CD4-positive, alpha-beta T cell treated with Interleukin-4 for 1 hour (primary cell): ENCODE results near the gene PPP1R7.
"Not testable (repeated sequence)": the region's sequence is repeated elsewhere in the genome, so short reads cannot be mapped to it uniquely, and the experiment has no call there.

Experiments
- DNase-seq, 2 donors: peaks; one replicate each; pipeline ENCODE4 v3.0.0-alpha.2; 2020 to 2022

Gene PPP1R7, protein sequence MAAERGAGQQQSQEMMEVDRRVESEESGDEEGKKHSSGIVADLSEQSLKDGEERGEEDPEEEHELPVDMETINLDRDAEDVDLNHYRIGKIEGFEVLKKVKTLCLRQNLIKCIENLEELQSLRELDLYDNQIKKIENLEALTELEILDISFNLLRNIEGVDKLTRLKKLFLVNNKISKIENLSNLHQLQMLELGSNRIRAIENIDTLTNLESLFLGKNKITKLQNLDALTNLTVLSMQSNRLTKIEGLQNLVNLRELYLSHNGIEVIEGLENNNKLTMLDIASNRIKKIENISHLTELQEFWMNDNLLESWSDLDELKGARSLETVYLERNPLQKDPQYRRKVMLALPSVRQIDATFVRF

DNA sequence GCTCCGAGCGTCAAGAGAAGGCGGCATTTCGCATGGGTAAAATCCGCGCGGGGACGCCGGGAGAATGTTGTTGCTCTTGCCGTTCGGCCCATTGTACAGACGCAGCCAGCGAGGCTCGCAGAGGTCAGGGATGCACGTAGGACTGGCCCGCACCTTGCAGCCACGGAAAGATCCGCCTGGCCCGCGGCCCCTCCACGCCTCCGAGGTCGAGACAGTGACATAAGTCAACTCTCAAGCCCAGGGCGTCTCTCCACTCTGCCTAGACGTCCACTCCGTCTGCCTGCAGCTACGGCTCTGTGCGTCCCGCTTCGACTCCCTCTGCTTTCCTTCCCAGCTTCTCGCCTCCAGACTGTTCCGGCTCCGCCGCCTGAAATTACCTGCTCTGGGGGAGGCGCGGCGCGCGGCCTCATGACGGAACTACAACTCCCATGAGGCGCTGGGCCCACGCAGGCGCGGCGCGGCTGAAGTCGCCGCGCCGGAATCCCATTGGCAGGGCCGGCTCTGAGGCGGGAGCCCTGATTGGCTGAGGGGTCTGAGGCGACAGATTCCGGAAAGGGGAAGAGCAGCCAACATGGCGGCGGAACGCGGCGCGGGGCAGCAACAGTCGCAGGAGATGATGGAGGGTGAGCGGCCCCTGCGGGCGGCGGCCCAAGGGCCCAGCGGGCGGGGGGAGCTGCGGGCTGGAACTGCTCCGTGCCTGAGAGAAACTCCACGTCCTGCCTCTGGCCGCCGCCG is at the start of gene PPP1R7:
Gene PPP1R7, plus strand, starts transcription at position 543 of the 735 bp plus-strand sequence. Its CDS starts 29 bp downstream, at position 572.
- DNase-seq, result peak; percentile 97

DNA sequence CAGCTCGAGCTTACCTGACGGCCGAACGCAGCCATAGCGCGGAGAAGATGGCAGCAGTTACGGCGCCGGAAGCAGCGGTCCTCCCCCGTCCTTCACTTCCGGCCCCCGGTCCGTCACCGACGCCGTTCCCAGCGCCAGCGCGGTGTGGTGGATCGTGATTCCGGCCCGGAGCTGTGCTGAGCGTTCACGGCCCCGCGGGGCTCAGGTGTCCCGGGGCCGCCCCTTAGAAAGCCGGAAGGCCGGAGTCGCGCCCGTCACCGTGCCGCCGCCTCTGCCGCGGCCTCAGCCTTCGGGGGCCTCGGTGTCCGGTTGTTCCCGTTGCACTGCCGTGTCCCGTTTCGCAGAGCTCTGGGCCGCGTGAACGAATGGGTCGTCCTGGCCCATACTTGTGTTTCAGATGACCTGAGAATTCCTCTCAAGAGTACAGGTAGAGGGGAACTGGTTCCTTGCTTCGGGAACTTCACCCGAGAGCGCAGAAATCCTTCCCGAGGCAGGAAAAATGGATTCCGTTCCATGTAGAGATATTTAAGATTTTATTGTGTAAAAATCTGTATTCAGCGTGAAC is 47.9 kb upstream of the PPP1R7 start, which contains the start of gene MTERF4:
Gene MTERF4, minus strand, starts transcription at position 49 of the 565 bp plus-strand sequence. Its CDS starts 14 bp downstream, at position 35.
- peak; percentile 87 to 89 for DNase-seq

DNA sequence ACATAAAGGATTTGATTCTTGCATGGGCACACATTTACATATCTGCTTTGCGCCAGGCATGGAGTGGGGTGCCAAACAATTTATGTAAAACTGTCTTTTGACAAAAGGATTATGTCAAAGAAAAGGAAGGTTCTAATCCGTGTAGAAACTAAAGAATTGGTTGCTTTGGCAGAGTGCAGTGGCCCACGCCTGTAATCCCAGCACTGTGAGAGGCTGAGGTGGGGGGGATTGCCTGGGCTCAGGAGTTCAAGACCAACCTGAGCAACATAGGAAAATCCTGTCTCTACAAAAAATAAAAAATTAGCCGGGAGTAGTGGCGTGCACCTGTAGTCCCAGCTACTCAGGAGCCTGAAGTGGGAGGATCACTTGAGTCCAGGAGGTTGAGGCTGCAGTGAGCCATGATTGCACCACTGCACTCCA is 47.1 kb upstream of the PPP1R7 start:
- DNase-seq, result no peak

DNA sequence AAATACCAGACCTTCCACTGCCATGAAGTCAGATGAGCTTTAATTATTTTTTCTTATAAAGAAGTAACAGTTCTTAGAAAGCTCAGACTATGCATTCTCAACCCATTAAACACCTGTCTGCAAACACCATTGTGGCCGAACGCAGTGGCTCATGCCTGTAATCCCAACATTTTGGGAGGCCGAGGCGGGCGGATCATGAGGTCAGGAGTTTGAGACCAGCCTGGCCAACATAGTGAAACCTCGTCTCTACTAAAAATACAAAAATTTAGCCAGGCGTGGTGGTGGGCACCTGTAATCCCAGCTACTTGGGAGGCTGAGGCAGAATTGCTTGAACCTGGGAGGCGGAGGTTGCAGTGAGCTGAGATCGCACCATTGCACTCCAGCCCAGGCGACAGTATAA is 45.7 kb upstream of the PPP1R7 start:
- DNase-seq, result not testable (repeated sequence)

GRCh38 chr2:241105641-241106040 is 44.6 kb upstream of the PPP1R7 start:
- DNase-seq, result no peak

DNA sequence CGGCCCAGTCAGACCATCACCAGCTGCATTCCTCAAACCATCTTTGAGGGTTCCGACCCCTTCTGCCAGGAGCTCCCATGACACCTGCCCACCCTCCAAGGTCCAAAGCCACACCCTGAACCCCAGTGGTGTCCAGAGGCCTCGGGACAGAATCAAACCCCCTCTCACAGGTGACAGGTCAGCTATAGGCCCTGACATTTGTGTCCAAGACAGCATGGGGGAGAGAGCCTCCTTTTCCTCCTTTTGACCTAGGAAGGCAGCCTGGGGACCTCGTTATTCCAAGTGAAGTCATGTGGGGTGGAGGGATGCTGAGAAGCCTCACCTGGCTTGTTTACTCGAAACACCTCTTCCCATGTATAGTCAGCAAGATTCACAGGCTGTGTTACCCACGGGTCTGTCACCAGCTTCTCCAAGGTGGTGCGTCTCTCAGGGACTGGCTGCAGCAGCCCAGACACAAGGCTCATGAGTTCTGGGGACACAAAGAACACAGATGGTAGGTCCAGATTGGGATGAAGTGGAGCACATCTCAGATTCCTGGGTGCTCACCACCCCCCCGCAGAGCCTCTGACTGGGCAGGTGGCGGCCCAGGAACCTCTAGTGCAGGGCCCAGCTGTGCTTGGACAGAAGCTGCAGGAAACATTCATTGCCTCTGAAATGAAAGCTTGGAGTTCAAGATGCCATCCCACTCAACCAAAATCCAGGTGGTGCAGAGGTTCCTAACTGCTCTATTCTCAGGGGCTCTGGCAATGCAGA is 43.1 kb upstream of the PPP1R7 start:
- DNase-seq, result no peak

DNA sequence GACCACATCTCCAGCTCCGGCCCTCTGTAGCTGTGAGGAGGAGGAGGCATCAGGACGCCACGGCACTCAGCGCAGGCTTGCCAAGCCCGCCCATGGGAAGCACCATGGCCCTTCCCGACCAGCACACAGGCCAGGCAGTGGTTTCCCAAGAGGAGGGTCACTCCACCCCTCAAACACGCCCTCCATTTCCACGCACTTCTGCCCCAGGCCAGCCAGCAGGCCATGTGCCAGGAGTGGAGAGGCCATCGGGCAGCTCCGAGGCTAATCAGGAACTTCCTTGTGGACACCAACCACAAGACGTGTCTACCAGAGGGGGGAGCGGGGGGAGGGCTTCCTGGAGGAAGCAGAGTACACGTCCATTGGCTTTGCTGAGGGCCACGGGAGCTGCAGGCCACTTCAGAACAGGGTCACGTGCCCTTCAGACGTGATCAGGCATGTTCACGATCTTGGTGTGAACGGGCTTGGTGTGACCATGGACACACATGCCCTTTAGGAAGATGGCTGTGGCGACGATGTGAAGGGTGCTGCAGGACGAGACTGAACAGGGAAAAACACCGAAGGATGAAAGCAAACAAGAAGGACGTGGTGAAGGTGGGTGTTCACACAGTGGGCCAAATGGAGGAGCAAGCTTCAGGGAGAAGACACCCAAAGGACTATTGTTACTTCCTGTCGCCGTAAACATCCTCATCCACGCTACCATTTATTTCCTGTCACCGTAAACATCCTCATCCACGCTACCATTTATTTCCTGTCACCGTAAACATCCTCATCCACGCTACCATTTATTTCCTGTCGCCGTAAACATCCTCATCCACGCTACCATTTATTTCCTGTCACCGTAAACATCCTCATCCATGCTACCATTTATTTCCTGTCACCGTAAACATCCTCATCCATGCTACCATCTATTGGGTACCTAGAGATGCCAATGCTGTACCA is 41.7 kb upstream of the PPP1R7 start:
- peak; percentile 30 to 64 for DNase-seq

GRCh38 chr2:241109210-241110088 is 40.8 kb upstream of the PPP1R7 start:
- DNase-seq, result peak in 1 of 2 donors; percentile 26

GRCh38 chr2:241110089-241110606 is 40.1 kb upstream of the PPP1R7 start:
- DNase-seq, result no peak

- peak in 1 of 2 donors; percentile 38 for DNase-seq
Observed at GRCh38 chr2:241110607-241111439, 39.4 kb upstream of the PPP1R7 start.

DNA sequence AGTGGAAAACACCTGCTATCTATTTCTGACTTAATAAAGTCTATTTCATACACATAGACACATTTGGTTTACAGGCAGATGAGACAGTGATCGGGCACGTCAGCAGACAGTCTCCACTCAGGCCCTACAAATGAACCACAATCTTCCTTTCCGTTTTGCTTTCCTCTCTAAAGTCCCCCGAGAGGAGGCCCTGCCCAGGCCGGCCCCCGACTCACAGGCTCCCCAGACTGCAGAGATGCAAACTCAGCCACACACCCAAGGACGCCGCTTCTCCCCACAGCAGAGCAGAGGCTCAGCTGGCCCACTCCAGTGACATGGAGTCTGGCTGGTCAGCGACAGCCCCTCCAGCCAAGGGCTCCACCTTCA is 38.8 kb upstream of the PPP1R7 start:
- peak; percentile 42 to 46 for DNase-seq

GRCh38 chr2:241112046-241112445 is 38.2 kb upstream of the PPP1R7 start:
- DNase-seq, result no peak

DNA sequence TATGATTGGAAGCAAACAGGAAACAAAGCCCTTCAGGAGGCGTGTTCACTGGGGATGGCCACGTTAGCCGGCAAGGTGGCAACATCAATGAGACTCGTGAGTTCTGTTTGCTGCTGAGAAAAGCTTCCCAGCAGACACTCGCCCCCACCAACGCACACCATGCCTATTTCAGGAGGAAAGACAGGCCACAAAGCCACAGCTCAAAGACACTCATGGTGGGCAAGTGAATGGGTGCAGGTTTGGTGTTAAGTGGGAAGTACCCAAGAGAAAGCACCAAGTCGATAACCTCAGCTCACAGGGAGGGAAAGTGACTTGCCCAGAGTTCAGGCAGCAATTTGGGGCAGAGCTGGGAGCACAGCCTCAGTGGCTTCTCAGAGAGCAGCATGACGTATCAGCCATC is 37.7 kb upstream of the PPP1R7 start:
- peak; percentile 37 to 63 for DNase-seq

DNA sequence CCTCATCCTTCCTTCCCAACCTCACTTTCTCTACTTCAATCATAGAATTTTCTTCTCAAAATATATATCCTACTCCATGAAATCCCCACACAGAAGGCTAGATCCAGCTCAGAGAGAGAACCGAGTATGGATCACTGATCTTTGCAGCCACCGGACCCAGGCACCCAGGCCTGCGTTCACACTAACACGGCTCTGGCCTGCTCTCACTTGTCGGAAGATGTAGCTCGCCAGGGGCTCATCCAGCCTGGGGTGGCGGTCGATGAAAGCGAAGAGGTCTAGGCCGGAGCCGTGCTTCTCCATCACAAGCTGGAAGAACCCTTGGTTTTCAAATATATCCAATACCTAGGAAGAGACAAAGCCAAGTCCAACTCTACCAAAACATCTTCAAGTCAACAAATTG is 35.4 kb upstream of the PPP1R7 start:
- no peak for DNase-seq

GRCh38 chr2:241115361-241115760 is 34.9 kb upstream of the PPP1R7 start:
- no peak for DNase-seq

DNA sequence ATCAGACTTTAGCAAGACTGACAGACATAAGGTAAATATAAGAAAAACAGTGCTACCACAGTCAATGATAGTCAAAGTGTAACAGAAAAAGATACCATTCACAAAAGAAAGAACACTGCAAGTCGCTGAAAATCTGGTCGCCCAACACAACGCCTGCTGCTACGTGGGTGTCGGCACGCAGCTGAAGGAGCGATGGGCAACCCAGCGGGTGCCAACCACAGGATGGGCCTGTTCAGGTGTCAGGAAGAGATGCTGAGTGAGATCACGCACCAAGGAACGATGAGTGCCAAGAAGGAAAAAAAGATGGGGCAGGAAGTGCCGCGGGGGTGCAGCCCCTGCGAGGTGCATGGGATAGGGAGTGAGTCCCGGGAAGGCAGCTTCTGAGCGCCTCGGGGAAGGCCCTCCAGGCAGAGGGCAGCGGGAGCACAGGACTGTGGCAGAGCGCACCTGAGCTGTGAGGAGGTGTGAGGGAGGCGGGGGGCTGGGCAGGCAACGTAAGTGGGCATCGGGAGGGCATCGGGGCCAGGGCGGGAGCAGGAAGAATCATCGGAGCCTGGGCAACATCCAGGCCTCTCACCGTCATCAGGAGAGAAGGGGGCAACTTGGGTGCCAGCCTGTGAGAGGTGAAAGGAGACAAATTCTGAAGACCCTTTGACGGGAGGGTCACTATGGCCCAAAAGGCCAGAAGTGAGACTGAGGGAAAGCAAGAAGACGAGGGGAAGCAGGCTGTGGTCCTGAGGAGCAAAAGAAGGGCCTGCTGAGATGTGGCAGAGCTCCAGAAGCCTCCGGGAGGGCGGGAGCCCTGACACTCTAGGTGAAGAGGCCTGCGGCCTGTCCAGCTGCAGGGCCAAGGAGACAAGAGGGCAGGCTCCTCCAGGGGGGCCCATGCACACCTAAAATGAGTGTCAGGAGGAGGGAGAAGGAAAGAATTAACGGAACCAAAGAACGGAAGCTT is 33.4 kb upstream of the PPP1R7 start:
- no peak for DNase-seq

DNA sequence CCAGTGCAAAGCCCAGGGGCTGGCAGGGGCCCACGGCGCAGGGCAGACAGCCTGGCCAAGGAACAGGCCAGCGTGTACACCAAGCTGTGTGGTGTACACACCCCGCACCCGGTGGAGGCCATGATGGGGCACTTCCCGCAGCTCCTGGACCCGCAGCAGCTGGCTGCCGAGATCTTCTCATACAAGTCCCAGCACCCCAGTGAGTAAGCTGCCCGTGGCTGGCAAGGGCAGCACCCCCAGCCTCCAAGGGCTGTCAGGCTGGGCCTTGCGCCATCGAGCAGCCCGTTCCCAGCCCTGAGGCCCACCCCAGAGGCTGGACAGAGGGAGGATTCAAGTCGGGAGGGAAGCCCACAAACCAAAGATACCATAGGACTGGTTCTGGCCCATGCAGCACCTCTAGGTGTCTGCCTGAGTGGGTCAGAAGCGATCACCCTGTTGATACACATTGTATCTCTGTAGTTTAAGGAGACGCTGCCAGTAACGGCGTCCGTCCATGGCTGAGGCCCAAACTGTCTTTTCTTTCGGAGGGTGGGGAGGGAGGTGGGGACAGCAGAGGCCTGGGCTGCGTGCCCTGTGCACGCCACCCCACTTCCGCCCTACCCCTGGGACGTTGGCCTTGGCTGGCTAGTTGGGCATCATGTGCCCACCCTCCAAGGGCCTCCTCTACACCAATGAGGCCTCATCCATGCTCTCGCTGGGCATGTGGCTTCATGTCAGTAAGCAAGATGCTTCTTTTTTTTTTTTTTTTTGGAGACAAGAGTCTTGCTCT is 31.3 kb upstream of the PPP1R7 start:
- DNase-seq, result no peak

DNA sequence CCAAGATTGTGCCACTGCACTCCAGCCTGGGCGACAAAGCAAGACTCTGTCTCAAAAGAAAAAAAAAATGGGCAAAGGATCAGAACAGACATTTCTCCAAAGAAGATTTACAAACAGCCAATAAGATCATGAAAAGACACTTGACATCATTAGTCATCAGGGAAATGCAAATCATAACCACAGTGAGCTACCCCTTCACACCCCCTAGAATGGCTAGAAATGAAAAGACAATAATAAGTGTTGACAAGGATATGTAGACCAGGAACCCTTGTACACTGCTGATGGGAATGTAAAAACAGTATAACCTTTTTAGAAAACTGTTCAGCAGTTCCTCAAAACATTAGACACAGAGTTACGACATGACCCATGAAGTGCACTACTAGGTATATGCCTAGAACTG is 29.8 kb upstream of the PPP1R7 start:
- DNase-seq, result no peak
